Stomach (tissue), 4 donors: Measurements from ENCODE around the gene SDK2.

ENCODE experiments used
- CTCF ChIP-seq, 7 experiments: fragments of 450-650 bp in 4 of 7; fragments of 200-600 bp in 3 of 7; sonication (generic) in 3 of 7; IDR thresholded peaks; one replicate each; pipeline ENCODE4 v1.5.1; 2016 to 2019; ENCODE audit warnings: antibody characterized with exemption in 7 of 7, control low read depth in 2 of 7, mild to moderate bottlenecking in 1 of 7
- POLR2A ChIP-seq, 4 donors: fragments of 450-650 bp; IDR thresholded peaks; one replicate each; pipeline ENCODE4 v1.6.1; 2016; ENCODE audit warnings: antibody characterized with exemption in 4 of 4, control low read depth in 2 of 4, mild to moderate bottlenecking in 1 of 4, moderate library complexity in 1 of 4

- TF ChIP-seq CTCF (IDR thresholded peaks at IDR 0.05) (no peak), POLR2A (IDR thresholded peaks at IDR 0.05) (no peak)
Measured at GRCh38 chr17:73679476-73679875, 35.2 kb upstream of the SDK2 start.
